ENCODE data around the gene TOR4A.
A peak's percentile ranks its signal among the peaks of the same experiment; 100 is the strongest.
"Not testable (repeated sequence)": the region's sequence is repeated elsewhere in the genome, so short reads cannot be mapped to it uniquely, and the experiment has no call there.

TOR4A gene

DNA sequence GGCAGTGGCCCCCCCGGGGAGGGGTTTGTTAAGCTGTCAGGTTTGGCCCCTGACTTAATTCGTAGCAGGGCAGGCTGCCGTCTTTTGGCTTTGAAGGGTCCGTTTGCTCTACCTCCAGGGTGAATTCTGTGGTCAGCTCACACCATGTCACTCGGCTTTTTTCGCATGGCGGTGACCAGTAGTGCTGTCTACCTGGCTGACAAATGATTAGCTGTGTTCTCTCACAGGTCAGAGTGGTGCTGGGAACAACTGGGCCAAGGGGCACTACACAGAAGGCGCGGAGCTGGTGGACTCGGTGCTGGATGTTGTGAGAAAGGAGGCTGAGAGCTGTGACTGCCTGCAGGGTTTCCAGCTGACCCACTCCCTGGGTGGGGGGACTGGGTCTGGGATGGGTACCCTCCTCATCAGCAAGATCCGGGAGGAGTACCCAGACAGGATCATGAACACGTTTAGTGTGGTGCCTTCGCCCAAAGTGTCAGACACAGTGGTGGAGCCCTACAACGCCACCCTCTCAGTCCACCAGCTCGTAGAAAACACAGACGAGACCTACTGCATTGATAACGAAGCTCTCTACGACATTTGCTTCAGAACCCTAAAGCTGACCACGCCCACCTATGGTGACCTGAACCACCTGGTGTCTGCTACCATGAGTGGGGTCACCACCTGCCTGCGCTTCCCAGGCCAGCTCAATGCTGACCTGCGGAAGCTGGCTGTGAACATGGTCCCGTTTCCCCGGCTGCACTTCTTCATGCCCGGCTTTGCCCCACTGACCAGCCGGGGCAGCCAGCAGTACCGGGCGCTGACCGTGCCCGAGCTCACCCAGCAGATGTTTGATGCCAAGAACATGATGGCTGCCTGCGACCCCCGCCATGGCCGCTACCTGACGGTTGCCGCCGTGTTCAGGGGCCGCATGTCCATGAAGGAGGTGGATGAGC is 35.0 kb upstream of the TOR4A start:
- TF ChIP-seq CTCF (IDR thresholded peaks at IDR 0.05; ENCODE audit: low read depth, low read length, missing control alignments), result no peak
- Histone ChIP-seq H3K36me3 (replicated peaks) (peaks cover 25% of the 10 kb centered on the region), H3K27ac (peak overlapping the region; percentile 55), H3K4me3 (ENCODE audit: low read depth, low read length) (peak overlapping the region; percentile 86), H3K27me3 (replicated peaks) (no peaks in the 10 kb centered on the region)
- in situ Hi-C loops (cut with HindIII; ENCODE audit: low pct_ligation_motif_present, low sequenced_read_pairs), result no loop called here
- DNase-seq, result no peak

DNA sequence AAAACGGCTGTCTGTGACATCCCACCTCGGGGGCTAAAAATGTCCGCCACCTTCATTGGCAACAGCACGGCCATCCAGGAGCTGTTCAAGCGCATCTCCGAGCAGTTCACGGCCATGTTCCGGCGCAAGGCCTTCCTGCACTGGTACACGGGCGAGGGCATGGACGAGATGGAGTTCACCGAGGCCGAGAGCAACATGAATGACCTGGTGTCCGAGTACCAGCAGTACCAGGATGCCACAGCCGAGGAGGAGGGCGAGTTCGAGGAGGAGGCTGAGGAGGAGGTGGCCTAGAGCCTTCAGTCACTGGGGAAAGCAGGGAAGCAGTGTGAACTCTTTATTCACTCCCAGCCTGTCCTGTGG is 34.3 kb upstream of the TOR4A start:
- DNase-seq; in situ Hi-C loops (cut with HindIII; ENCODE audit: low pct_ligation_motif_present, low sequenced_read_pairs); H3K27ac ChIP-seq; H3K27me3 ChIP-seq (replicated peaks); H3K4me3 ChIP-seq (ENCODE audit: low read depth, low read length): not testable (repeated sequence)
- peaks cover 25% of the 10 kb centered on the region for H3K36me3 ChIP-seq (replicated peaks)

DNA sequence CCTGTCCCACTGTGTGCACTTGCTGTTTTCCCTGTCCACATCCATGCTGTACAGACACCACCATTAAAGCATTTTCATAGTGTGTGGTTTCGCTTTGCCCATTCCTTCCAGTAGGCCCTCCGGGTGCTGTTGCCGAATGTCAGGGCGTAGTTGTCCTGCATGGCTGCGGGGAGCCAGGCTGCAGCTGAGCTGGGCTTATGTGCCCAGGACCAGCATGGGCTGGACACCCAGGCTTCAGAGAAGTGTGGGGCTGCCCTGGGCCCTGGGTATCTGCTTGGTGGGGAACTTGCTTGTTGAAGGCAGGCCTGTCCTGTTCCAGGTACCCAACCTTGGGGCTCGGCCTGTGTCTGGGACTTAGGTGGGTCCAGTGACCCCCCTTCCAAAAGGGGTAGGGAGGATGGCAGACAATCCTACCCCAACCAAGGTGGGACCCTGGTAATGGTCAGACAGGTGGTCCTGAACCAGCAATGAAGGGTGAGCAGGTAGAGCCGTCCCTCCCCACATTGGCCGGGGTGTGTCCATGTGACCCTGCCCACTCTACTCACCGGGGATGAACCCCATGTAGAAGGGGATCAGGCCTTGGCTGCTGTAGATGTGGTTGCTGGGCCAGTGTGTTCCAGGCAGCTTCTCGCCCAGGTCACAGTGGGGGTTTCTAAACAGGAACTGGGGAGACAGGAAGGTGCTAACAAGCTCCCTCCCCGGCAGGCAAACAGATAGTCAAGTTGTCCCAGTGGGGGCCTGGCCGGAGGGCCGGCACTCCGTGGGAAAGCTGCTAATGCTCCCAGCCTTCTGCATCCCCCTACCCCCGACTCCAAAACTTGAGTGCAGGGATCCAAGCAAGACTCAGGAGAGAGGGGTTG is 33.7 kb upstream of the TOR4A start:
- Histone ChIP-seq H3K27ac (no peak overlapping the region), H3K27me3 (replicated peaks) (no peaks in the 10 kb centered on the region), H3K36me3 (replicated peaks) (peaks cover 25% of the 10 kb centered on the region), H3K4me3 (ENCODE audit: low read depth, low read length) (no peak overlapping the region)
- DNase-seq, result no peak
- no peak for TF ChIP-seq CTCF (IDR thresholded peaks at IDR 0.05; ENCODE audit: low read depth, low read length, missing control alignments)
- in situ Hi-C loops (cut with HindIII; ENCODE audit: low pct_ligation_motif_present, low sequenced_read_pairs), result no loop called here

DNA sequence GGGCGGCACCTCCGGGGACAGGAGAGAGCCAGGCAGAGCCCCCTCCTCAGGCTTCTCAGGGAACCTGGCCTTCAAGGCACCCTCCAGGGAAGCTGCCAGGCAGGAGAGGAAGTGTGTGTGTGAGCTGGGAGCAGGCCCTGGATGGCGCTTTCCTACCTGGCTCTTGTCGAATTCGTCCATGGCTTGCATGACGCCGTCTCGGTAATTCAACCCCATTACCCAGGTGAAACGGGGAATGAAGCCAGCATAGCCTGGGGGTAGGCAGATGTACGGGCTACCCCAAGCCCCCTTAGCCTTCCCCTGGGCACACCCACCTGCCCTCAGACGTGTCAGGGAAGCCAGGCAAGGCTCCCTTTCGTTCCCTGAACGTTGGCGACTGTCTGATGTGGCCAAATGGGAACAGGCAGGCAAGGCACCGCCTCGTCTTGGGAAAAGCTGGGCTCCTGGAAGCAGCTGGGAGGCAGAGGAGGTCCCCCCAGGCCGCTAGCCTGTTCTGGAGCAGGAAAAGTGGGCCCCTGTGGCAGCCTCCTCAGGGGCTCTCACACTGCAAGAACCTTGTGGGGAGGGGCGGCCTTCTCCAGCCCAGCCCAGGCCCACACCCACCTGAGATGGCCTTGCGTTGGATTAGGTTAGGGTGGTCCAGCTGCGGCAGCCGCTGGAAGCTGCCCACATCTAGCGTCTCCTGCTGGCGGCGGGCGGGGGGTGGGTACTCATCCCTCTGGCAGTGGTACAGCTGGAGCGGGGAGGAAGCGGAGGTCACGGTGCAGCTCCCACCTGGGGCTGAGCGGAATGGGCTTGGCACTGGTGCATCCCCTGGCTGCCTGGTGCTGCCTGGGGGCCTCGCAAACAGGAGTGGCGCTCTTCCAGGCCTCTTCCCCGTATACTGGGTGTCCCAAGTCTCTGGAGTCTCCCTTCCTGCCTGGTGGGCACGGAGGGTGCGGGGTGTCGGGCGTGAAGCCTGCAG is 32.8 kb upstream of the TOR4A start:
- H3K27ac ChIP-seq, result no peak overlapping the region
- no peak overlapping the region for H3K4me3 ChIP-seq (ENCODE audit: low read depth, low read length)
- H3K27me3 ChIP-seq (replicated peaks), result no peaks in the 10 kb centered on the region
- TF ChIP-seq CTCF (IDR thresholded peaks at IDR 0.05; ENCODE audit: low read depth, low read length, missing control alignments), result peak; percentile 9
- H3K36me3 ChIP-seq (replicated peaks), result peaks cover 25% of the 10 kb centered on the region
- no peak for DNase-seq
- in situ Hi-C loops (cut with HindIII; ENCODE audit: low pct_ligation_motif_present, low sequenced_read_pairs), result no loop called here

DNA sequence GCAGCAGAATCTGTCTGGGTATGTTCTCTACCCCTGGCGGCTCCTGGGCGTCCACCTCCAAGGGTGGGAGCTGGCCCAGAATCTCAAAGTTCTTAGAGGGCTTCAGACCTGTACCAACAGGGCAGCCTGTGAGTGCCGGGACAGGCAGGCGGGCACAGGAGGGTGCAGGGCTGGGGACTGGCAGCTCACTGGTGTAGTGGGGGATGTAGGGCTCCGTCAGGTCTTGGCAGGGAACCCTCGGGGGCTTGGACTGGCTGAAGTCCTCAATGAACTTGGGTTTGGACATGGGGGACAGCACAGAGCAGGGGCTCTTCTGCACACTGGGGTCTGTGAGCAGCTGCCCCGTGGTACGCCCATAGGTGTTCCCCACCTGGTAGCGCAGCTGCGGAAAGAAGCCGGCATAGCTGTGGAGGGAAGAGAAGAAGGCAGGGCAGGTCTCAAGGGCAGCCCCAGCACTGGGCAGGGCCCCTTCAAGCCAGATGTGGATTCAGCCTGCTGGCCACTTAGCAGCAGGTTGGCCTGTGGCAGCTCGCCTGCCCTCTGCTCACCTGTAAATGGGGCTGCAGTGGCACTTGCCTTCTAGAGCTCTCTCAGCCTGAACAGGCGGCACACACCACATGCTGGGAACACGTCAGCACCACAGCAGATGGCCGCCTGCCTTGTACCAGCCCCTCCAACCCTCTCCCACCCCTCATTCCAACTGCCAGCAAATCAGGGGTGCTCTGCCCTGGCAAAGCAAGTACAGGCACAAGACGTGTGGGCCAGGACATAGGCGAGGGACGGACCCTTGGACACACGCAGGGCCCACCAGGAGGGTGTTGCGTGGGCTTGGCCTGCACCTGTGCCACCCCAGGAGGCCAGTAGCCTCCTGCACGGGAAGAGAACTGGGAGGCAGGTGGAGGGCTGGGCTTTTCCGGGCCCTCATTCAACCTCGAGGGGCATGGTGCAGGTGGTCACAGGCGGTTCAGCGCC is 31.8 kb upstream of the TOR4A start:
- H3K4me3 ChIP-seq (ENCODE audit: low read depth, low read length), result no peak overlapping the region
- DNase-seq, result no peak
- H3K36me3 ChIP-seq (replicated peaks), result peaks cover 25% of the 10 kb centered on the region
- H3K27me3 ChIP-seq (replicated peaks), result no peaks in the 10 kb centered on the region
- in situ Hi-C loops (cut with HindIII; ENCODE audit: low pct_ligation_motif_present, low sequenced_read_pairs), result no loop called here
- no peak for TF ChIP-seq CTCF (IDR thresholded peaks at IDR 0.05; ENCODE audit: low read depth, low read length, missing control alignments)
- no peak overlapping the region for H3K27ac ChIP-seq
